Eye (tissue), 1 donor: ENCODE measurements around the gene ATF7IP.
"Not testable (repeated sequence)": the region's sequence is repeated elsewhere in the genome, so short reads cannot be mapped to it uniquely, and the experiment has no call there.

Experiments used
- DNase-seq: peaks from one replicate; pipeline ENCODE4 v3.0.0-alpha.2; 2015

ATF7IP gene, protein sequence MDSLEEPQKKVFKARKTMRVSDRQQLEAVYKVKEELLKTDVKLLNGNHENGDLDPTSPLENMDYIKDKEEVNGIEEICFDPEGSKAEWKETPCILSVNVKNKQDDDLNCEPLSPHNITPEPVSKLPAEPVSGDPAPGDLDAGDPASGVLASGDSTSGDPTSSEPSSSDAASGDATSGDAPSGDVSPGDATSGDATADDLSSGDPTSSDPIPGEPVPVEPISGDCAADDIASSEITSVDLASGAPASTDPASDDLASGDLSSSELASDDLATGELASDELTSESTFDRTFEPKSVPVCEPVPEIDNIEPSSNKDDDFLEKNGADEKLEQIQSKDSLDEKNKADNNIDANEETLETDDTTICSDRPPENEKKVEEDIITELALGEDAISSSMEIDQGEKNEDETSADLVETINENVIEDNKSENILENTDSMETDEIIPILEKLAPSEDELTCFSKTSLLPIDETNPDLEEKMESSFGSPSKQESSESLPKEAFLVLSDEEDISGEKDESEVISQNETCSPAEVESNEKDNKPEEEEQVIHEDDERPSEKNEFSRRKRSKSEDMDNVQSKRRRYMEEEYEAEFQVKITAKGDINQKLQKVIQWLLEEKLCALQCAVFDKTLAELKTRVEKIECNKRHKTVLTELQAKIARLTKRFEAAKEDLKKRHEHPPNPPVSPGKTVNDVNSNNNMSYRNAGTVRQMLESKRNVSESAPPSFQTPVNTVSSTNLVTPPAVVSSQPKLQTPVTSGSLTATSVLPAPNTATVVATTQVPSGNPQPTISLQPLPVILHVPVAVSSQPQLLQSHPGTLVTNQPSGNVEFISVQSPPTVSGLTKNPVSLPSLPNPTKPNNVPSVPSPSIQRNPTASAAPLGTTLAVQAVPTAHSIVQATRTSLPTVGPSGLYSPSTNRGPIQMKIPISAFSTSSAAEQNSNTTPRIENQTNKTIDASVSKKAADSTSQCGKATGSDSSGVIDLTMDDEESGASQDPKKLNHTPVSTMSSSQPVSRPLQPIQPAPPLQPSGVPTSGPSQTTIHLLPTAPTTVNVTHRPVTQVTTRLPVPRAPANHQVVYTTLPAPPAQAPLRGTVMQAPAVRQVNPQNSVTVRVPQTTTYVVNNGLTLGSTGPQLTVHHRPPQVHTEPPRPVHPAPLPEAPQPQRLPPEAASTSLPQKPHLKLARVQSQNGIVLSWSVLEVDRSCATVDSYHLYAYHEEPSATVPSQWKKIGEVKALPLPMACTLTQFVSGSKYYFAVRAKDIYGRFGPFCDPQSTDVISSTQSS

DNA sequence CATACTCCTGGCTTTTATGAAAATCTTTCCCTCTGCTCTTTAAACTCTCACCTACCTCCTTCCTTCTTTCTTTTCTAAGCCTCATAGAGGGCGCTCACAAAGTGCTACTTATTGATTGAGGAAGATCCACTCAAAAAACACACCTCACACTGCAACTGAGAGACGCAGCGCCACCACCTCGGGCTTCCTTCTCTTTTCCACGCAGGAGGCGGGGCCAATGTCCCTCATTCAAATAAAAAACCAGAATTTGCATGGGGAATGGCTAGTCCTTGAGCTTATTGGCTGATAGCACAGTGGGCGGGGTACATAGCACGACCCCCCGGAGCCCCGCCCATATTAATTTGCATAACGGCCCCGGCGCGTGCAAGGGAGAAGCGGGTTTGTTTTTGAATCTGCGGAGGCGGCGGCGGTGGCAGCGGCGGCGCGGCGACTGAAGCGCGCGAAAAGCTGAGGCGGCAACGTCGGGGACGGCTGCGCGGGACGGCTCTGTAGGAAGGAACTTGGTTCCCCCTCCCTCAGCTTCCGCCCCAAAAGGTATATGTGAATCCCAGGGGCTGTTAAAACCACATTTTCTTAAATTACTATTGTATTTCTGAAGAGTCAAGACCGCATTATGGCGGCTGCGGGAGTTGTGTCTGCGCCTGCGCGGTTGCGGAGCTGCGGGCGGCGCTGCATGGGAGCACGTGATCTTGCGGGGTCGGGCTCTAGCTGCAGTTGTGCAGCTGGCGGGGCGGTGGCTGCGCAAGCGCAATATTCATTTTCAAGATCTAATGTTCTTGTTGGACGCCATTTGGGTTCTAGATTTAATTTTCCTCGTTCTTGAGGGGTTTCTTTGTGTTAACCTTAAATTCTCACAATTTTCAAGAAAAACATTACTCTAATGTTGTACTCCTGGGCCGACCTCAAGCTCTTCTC lies at the start of gene ATF7IP:
Gene ATF7IP, plus strand, starts transcription at position 389 of the 915 bp plus-strand sequence. CDS start 58,234 bp downstream, outside the sequence.
- DNase-seq: peak; percentile 98

DNA sequence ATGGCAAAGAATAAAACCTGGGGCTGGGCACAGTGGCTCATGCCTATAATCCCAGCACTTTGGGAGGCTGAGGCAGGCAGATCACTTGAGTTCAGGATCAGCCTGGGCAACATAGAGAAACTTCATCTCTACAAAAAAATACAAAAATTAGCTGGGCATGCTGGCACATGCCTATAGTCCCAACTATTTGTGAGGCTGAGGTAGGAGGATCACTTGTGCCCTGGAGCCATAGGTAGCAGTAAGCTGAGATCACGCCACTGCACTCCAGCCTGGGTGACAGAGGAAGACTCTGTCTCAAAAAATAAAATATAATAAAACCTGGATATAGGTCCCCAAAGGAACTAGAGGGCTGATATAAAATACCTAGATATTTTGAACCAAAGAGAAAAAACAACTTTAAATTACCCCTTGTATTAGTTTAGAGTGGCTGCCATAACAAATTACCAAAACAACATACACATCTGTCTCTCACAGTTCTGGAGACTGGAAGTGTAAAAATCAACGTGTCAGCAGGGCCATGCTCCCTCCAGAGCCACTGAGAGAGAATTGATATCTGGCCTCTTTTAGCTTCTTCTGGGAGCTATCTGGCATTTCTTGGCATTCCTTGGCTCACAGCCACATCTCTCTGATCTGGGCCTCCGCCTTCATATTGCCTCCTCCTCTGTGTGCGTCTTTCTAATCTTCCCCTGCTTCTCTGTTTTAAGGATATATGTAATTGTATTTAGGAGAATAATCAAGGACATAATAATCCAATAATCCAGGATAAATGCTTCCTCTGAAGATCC lies 47.9 kb upstream of the ATF7IP start:
- DNase-seq: no peak

DNA sequence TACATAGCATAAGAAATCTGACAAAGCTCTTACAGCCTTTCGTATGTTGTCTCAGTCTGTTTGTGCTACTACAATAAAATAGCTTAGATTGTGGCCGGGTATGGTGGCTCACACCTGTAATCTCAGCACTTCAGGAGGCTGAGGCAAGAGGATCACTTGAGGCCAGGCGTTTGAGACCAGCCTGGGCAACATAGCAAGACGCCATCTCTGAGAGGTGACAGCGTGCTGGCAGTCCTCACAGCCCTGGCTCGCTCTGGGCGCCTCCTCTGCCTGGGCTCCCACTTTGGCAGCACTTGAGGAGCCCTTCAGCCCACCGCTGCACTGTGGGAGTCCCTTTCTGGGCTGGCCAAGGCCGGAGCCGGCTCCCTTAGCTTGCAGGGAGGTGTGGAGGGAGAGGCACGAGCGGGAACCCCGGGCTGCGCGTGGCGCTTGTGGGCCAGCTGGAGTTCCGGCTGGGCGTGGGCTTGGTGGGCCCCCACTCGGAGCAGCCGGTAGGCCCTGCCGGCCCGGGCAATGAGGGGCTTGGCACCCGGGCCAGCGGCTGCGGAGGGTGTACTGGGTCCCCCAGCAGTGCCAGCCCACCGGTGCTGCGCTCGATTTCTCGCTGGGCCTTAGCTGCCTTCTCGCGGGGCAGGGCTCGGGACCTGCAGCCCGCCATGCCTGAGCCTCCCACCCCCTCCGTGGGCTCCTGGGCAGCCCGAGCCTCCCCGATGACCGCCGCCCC lies 45.6 kb upstream of the ATF7IP start:
- not testable (repeated sequence) for DNase-seq

DNA sequence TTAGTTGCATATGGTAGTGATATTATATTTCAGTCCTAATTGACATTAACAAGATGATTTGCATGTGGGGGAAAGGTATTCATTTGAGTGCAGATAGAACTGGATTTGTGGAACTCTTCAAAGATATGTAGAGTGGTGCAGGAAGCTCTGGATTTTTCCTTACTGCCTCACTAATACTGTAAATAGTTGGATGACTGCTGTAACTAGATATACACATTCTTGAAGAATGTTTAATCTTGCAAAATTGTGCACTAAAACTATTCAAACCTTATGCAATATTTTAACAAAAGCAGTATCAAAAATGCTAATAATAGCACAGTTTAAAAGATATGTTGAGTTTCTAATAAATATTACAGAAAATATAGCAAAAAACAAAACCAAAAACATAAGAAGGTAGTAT lies 43.1 kb upstream of the ATF7IP start:
- DNase-seq: no peak

DNA sequence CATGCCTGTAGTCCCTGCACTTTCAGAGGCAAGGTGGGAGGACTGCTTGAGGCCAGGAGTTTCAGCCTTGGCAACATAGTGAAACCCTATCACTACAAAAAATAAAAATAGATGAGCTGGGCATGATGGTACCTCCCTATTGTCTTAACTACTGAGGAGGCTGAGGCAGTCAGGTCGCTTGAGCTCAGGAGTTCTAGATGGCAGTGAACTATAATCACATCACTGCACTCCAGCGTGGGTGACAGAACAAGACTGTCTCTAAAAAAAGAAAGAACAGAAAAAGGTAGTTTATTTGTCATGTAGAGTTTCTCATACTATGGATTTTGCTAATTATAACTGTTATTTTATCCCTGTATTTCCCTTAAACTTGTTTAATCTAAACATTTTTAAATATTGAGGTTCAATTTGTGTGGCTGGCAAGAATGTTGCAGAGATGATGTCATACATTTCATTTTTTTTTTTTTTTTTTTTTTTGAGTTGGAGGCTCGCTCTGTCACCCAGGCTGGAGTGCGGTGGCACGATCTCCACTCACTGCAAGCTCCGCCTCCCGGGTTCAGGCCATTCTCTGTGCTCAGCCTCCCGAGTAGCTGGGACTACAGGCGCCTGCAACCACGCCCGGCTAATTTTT lies 39.7 kb upstream of the ATF7IP start:
- DNase-seq: no peak

DNA sequence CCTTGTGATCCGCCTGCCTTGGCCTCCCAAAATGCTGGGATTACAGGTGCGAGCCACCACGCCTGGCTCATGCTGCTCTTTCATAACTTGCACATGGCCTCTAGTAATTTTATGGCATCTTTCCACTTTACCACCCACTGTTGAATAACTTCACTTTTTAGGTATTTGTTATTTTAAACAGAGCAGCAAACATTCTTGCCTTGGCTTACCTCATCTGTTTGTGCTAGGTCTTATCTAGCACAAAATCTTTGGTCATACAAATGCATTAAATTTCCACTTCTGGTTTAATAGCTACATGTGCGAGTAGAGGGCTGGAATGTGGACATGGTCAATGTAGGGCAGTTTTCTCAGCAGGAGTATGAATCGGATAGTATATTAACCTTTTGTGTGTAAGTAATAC lies 38.8 kb upstream of the ATF7IP start:
- no peak for DNase-seq

DNA sequence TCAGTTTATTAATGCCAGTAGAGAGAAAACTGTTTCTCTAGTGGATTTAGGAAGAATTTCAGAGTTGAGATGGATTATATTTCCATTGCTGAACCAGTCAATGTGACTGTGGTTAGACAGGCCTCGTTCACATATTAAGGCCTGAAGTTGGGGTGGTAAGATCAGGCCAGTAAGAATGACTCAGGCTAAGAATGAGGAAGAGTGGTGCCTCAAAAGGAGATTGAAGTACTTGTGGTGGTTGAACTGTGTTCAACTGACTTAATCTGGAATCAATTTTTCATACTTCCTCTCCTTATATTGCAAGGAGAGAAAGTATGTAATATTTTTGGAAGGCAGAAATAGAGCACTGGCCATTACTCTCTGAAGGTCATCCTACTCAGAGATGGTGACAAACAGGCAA lies 37.8 kb upstream of the ATF7IP start:
- DNase-seq: no peak

DNA sequence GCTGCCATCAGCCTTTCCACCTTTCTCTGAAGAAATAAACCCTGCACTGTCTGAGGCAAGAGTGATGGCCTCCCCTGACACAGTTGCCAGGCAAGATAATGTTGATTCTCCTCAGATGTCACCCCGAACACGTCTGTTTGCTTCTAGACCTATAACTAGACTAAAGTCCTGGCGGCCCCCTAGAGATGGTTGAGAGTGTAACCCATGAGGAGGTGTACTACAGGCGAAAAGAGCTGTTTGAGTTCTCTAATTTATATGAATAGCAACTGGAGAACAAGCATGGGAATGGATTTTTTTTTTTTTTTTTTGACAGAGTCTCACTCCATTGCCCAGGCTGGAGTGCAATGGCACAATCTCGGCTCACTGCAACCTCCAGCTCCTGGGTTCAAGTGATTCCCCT lies 33.0 kb upstream of the ATF7IP start:
- no peak for DNase-seq

DNA sequence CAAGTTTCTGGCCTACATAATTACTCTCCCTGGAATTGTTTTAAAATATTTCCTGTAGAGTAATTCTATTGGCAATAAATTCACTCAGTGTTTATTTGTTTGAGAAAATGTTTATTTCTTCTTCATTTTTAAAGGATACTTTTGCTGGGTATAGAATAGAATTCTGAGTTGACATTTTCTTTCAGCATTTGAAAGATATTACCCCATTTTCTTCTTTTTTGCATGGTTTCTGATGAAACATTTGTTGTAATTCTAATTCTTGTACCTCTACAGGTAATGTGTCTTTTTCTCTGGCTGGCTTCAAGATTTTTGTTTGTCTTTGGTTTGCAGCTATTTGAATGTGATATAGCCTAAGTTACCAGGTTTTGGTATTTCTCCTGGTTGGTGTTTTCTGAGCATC lies 25.1 kb upstream of the ATF7IP start:
- DNase-seq: no peak

DNA sequence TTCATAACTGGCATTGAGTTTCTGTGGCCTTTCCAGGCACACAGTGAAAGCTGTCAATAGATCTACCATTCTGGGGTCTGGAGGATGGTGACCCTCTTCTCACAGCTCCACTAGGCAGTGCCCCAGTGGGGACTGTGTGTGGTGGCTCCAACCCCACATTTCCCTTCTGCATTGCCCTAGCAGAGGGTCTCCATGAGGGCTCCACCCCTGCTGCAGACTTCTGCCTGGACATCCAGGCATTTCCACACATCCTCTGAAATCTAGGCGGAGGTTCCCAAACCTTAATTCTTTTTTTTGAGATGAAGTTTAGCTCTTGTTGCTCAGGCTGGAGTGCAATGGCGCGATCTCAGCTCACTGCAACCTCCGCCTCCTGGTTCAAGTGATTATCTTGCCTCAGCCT lies 14.0 kb upstream of the ATF7IP start:
- not testable (repeated sequence) for DNase-seq

DNA sequence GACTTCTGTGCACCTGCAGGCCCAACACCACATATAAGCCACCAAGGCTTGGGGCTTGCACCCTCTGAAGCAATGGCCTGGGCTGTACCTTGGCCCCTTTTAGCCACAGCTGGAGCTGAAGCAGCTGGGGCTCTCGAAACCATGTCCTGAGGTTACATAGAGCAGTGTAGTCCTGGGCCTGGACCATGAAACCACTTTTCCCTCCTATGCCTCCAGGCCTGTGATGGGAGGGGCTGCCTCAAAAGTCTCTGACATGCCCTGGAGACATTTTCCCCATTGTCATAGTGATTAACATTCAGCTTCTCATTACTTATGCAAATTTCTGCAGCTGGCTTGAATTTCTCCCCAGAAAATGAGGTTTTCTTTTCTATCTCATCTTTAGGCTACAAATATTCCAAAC lies 13.4 kb upstream of the ATF7IP start:
- not testable (repeated sequence) for DNase-seq

DNA sequence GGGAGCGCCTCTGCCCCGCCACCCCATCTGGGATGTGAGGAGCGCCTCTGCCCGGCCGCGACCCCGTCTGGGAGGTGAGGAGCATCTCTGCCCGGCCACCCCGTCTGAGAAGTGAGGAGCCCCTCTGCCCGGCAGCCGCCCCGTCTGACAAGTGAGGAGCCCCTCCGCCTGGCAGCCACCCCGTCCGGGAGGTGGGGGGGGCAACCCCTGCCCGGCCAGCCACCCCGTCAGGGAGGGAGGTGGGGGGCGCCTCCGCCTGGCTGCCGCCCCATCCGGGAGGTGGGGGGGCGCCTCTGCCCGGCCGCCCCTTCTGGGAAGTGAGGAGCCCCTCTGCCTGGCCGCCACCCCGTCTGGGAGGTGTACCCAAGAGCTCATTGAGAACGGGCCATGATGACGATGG lies 10.8 kb upstream of the ATF7IP start:
- not testable (repeated sequence) for DNase-seq

DNA sequence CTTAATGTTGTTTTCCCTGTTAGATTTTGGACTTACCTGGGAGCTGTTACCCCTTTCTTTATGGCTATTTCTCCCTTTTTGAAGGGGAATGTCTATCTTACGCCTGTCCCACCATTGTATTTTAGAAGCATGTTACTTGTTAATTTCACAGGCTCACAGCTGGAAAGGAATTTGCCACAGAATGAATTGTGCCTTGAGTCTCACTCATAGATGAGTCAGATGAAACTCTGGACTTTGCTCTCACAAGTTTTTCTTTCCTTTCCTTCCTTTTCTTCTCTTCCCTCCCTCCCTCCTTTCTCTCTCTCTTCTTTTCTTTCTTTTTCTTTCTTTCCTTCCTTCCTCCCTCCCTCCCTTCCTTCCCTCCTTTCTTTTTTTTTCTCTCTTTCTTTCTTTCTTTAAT lies 9.3 kb upstream of the ATF7IP start:
- no peak for DNase-seq

DNA sequence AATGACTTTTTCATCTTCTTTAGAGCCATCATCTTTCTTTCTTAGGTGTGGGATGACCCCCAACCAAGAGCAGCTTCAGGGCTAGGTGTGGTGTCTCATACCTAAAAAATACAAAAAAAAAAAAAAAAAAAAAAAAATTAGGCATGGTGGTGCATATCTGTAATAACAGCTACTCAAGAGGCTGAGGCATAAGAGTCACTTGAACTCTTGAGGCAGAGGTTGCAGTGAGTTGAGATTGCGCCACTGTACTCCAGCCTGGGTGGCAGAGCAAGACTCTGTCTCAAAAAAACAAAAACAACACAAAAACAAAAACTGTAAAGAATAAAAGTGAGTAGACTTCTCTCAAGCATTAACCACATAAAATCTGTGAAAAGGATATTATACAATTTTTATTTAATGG lies 8.0 kb upstream of the ATF7IP start:
- no peak for DNase-seq

DNA sequence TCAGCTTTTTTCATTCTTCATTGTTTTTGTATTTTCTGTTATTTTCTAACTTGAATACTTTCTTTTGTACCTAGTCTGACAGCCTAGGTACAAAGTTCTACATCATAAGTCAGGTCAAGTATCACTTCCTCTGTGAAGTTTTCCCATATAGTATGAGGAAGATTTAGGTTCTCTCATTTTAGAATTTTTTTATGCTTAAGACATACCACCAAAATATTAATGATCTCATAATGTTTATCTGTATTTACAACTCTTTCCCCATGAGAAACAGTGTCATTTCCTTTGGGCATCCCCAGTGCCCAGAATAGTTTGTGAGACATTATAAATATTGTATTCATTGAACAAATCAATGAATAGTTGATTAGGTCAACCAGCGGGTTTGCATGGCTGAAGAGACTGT lies 3.1 kb upstream of the ATF7IP start:
- no peak for DNase-seq

DNA sequence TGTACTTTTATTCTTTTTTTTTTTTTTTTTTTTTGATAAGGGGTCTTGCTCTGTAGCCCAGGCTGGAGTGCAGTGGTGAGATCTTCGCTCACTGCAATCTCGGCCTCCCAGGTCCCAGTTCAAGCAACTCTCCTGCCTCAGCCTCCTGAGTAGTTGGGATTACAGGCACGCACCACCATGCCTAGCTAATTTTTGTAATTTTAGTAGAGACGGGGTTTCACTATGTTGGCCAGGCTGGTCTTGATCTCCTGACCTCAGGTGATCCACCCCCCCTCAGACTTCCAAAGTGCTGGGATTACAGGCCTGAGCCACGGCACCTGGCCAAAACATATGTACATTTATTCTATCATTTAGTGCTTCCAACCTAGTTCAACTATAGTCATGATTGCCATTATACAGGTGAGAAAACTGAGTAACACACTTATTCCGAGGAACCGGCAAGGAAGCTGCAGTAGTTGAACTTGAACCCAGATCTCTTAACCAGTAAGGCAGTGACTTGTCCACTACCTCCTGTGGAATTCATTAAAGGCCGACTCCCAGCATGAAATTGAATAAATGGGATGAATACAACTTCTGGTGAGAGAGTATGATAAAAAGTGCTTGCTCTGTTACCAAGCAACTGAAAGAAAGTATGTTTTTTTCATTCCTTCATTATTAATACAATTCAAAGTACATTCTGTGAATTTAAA lies 755 bp upstream of the ATF7IP start:
- DNase-seq: no peak

DNA sequence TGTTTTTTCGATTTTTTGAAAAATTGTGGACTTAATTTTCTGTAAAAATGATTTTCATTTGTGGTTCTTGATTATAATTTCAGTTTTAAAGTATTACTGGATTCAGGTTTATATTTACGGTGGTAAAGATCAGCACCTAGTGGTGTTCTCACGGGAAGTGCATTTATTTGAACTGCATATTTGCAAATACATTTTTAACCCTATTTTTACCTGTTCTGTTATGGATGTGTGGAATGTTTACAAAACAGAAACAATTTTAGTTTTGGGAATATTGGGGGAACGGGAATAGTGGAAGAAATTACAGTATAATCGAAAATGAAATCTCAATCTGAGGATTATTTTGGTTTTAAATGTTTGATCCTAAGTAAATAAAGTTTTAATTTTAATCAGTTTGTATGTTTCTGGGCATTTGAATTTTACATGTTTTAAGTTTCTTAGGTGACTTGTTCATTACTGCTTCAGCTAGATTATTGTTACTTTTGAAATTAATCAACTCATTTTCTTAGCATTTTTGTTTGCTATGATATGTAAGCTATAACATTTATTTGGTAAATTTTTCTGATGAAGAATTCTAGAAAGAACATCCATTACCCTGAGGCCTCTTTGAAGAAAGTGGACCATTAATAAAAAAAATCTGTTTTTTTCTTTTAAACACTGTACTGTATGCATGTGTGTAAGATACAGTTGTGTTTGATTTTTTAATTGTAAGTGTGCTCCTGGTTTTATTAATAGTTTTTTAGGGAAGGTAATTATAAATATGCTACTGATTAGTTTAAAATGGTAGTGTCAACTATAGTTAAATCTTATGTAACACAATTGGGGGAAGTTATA lies 942 bp downstream of the ATF7IP start:
- DNase-seq: no peak

DNA sequence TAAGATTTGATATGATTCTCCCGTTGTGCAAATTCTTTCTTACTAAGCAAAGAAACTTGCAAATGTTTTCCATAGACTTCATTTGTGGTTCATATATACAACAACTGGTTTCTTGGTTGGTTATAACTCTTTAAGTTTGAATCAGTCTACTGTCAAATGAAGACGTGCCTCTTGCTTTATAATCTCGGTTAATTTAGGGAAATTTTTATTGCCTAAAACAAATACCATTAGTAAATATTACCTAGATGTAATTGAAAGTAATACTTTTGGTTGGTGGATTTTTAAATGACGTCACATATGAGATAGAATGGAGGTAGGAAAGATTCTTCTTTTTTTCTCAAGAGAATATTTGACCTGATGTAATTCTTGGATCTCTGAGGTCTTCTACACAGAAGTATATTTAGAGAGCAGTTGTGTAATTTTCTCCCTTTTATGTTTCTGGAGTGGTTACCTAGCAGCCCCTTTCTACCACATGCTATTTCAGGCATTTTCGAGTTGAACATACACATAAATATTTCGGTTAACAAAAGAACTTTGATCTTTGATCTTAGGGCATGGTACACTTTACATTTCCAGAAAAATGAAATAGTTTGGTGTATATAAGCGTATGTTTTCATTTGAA lies 1.7 kb downstream of the ATF7IP start:
- peak; percentile 70 for DNase-seq
